A549 (cell line): Measurements from ENCODE around the gene GABRD. TPM values are rescaled to one million over a fixed set of nuclear protein-coding genes. Genes with fewer than 3 reads are reported as not detected.
A peak's percentile ranks its signal among the peaks of the same experiment; 100 is the strongest.

Source experiments
- ATAC-seq, 2 experiments: fragments of 200-7000 bp in 1 of 2; fragments of >200 bp in 1 of 2; cut with Nextera tagmentation in 1 of 2; cut with Tn5 transposase in 1 of 2; 3 replicates each; pipeline versions ENCODE4 v1.8.0 to v1.9.1; 2018 to 2020; ENCODE audit warnings: mild to moderate bottlenecking in 1 of 2, moderate library complexity in 1 of 2
- CTCF ChIA-PET: fragments of 300-600 bp; sonication (Branson Sonifier 250); formaldehyde crosslinking; extraction: SDS; loops from one replicate; lab custom pipeline; 2021; ENCODE audit warnings: antibody characterized with exemption, inconsistent platforms; lab: Yijun Ruan, JAX
- POLR2A ChIA-PET: fragments of 350-600 bp; formaldehyde crosslinking; extraction: SDS; loops from one replicate; lab custom pipeline; 2021; ENCODE audit warnings: antibody characterized with exemption, inconsistent platforms; lab: Yijun Ruan, JAX
- DNase-seq, 2 experiments: peaks; one replicate each; pipeline versions ENCODE4 v3.0.0 to v3.0.0-alpha.2; 2011 to 2016; ENCODE audit warnings: low read depth in 1 of 2, low spot score in 1 of 2
- FAIRE-seq: peaks from 2 replicates; lab custom pipeline; 2011; peaks lifted over from hg19 to GRCh38; lab: Jason Lieb, UNC
- H3K27ac ChIP-seq, 2 experiments: fragments of >200 bp; sonication (Bioruptor Twin); formaldehyde crosslinking; 3 replicates each; pipeline ENCODE4 v1.5.1; 2016 to 2017
- H3K4me1 ChIP-seq: fragments of >200 bp; sonication (Bioruptor Twin); formaldehyde crosslinking; 3 replicates; pipeline ENCODE4 v1.6.1; 2016
- H3K4me2 ChIP-seq: fragments of >200 bp; sonication (Bioruptor Twin); formaldehyde crosslinking; 3 replicates; pipeline ENCODE4 v1.6.1; 2016
- H3K4me3 ChIP-seq: fragments of >200 bp; sonication (Bioruptor Twin); formaldehyde crosslinking; 3 replicates; pipeline ENCODE4 v1.5.1; 2016
- H3K9me3 ChIP-seq: fragments of >200 bp; sonication (Bioruptor Twin); formaldehyde crosslinking; 3 replicates; pipeline ENCODE4 v1.6.1; 2016
- BCL3 ChIP-seq: fragments of >200 bp; sonication (Bioruptor Twin); formaldehyde crosslinking; IDR thresholded peaks from 3 replicates; pipeline ENCODE4 v1.6.1; 2016
- BHLHE40 ChIP-seq: IDR thresholded peaks from 2 replicates; pipeline ENCODE4 v1.6.1; 2012; ENCODE audit warnings: low read depth, low read length, inconsistent platforms
- CEBPB ChIP-seq, 2 experiments: fragments of >200 bp in 1 of 2; sonication (Bioruptor Twin) in 1 of 2; formaldehyde crosslinking in 1 of 2; IDR thresholded peaks; 2 replicates each; pipeline ENCODE4 v1.6.1; 2012 to 2016
- CTCF ChIP-seq: fragments of >200 bp; sonication (Bioruptor Twin); formaldehyde crosslinking; IDR thresholded peaks from 3 replicates; pipeline ENCODE4 v1.5.1; 2016
- EHF ChIP-seq: fragments of 250-450 bp; sonication (Bioruptor Pico); IDR thresholded peaks from 2 replicates; pipeline ENCODE4 v1.5.0; 2020; ENCODE audit warnings: mild to moderate bottlenecking
- FOXS1 ChIP-seq: fragments of 250-450 bp; sonication (Bioruptor Pico); IDR thresholded peaks from 2 replicates; pipeline ENCODE4 v1.5.0; 2020; ENCODE audit warnings: mild to moderate bottlenecking, moderate library complexity
- HEYL ChIP-seq: fragments of 250-450 bp; sonication (Bioruptor Pico); IDR thresholded peaks from 2 replicates; pipeline ENCODE4 v1.8.0; 2021; ENCODE audit warnings: mild to moderate bottlenecking, moderate library complexity
- HOXB13 ChIP-seq: fragments of 250-450 bp; sonication (Bioruptor Pico); IDR thresholded peaks from 2 replicates; pipeline ENCODE4 v1.5.0; 2020; ENCODE audit warnings: low read depth, mild to moderate bottlenecking, moderate library complexity
- HOXB5 ChIP-seq: fragments of 250-450 bp; sonication (Bioruptor Pico); IDR thresholded peaks from 2 replicates; pipeline ENCODE4 v1.5.0; 2020; ENCODE audit warnings: mild to moderate bottlenecking, moderate library complexity
- JUN ChIP-seq, 2 experiments: fragments of >200 bp; sonication (Bioruptor Twin); formaldehyde crosslinking; IDR thresholded peaks; 2 replicates in 1 of 2; 3 replicates in 1 of 2; pipeline ENCODE4 v1.6.1; 2016 to 2017
- JUNB ChIP-seq: fragments of >200 bp; sonication (Bioruptor Twin); formaldehyde crosslinking; IDR thresholded peaks from 2 replicates; pipeline ENCODE4 v1.6.1; 2016
- KDM5A ChIP-seq: fragments of 200-600 bp; sonication (generic); IDR thresholded peaks from 2 replicates; pipeline ENCODE4 v1.6.1; 2016; ENCODE audit warnings: antibody characterized with exemption, mild to moderate bottlenecking
- MAFK ChIP-seq: fragments of 450-650 bp; IDR thresholded peaks from 2 replicates; pipeline ENCODE4 v1.6.1; 2014; ENCODE audit not compliant: partially characterized antibody
- MAX ChIP-seq: IDR thresholded peaks from 2 replicates; pipeline ENCODE4 v1.6.1; 2012
- MAZ ChIP-seq: fragments of 150-350 bp; IDR thresholded peaks from 2 replicates; pipeline ENCODE4 v1.6.1; 2014; ENCODE audit warnings: antibody characterized with exemption, low read depth, low read length, borderline replicate concordance
- MYC ChIP-seq: IDR thresholded peaks from 2 replicates; pipeline ENCODE4 v1.6.1; 2012; ENCODE audit warnings: mild to moderate bottlenecking, inconsistent platforms, low read length, improper control_type of control experiment, borderline replicate concordance
- NR3C1 ChIP-seq: fragments of >200 bp; sonication (Bioruptor Twin); formaldehyde crosslinking; IDR thresholded peaks from 3 replicates; pipeline ENCODE4 v1.6.1; 2017
- PBX3 ChIP-seq: IDR thresholded peaks from 2 replicates; pipeline ENCODE4 v1.6.1; 2012
- POLR2A ChIP-seq: IDR thresholded peaks from 2 replicates; pipeline ENCODE4 v1.6.1; 2012; ENCODE audit warnings: mild to moderate bottlenecking, low read length
- POLR2AphosphoS2 ChIP-seq: conservative IDR thresholded peaks from 2 replicates; pipeline ENCODE4 v1.6.1; 2012; ENCODE audit warnings: low read length, improper control_type of control experiment, inconsistent platforms
- RCOR1 ChIP-seq: fragments of 150-350 bp; IDR thresholded peaks from 2 replicates; pipeline ENCODE4 v1.6.1; 2014; ENCODE audit warnings: antibody characterized with exemption, low read length, low read depth
- RNF2 ChIP-seq: fragments of 200-600 bp; sonication (generic); IDR thresholded peaks from 2 replicates; pipeline ENCODE4 v1.6.1; 2016; ENCODE audit warnings: low read depth, mild to moderate bottlenecking, antibody characterized with exemption, moderate library complexity, borderline replicate concordance
- SMC3 ChIP-seq: fragments of >200 bp; sonication (Bioruptor Twin); formaldehyde crosslinking; IDR thresholded peaks from 3 replicates; pipeline ENCODE4 v1.6.1; 2018; ENCODE audit warnings: inconsistent platforms
- SREBF2 ChIP-seq: fragments of 450-650 bp; IDR thresholded peaks from 2 replicates; pipeline ENCODE4 v1.6.1; 2014; ENCODE audit warnings: mild to moderate bottlenecking, moderate library complexity
- ZNF302 ChIP-seq: fragments of 250-450 bp; sonication (Bioruptor Pico); IDR thresholded peaks from 2 replicates; pipeline ENCODE4 v1.9.0; 2021; ENCODE audit warnings: inconsistent platforms, mild to moderate bottlenecking, moderate library complexity
- ZSCAN20 ChIP-seq: fragments of 250-450 bp; sonication (Bioruptor Pico); IDR thresholded peaks from 2 replicates; pipeline ENCODE4 v1.8.0; 2022; ENCODE audit warnings: mild to moderate bottlenecking, moderate library complexity
- WGBS: methylation state at CpG from one replicate; pipeline ENCODE4 v1.1.6; 2017; ENCODE audit errors: missing lambda C conversion rate; 5-methylcytosine and 5-hydroxymethylcytosine counted together
- polyA plus RNA-seq, 4 experiments: library from polyadenylated mRNA; depleted of rRNA in 3 of 4; stranded (reverse); fragments of >200 nt; fragmentation: RNase III in 1 of 4; extraction: RNeasy Plus Mini Kit Qiagen cat#74134 plus additional on column Dnase treatment in 1 of 4; gene quantifications; 2 replicates in 3 of 4; 3 replicates in 1 of 4; pipeline ENCODE4 v1.2.3, GENCODE V29; 2011 to 2017

The GABRD gene
- polyA plus RNA-seq, 2 of the 4 experiments (the other 2 are of a cell fraction), result 0.12 to 0.52 TPM

GRCh38 chr1:2060535-2060934 is 41.4 kb downstream of the GABRD start:
- Histone ChIP-seq H3K27ac (no peak overlapping the region), H3K4me2 (no peak overlapping the region), H3K9me3 (peaks cover 15% of the 10 kb centered on the region), H3K4me1 (no peaks in the 10 kb centered on the region), H3K4me3 (no peak overlapping the region)
- FAIRE-seq (no peak), ATAC-seq (no peak), DNase-seq (no peak)
- CTCF ChIA-PET, result interaction anchor here (1.5 kb wide), 1 partner anchor 16 kb away, joined by 7 read pairs; no protein-coding TSS in a partner anchor
- TF ChIP-seq ZNF302 (CRISPR knock-in tag), result no peak
- no peak for TF ChIP-seq CEBPB (IDR thresholded peaks at IDR 0.05)
- TF ChIP-seq HOXB13 (CRISPR knock-in tag), result no peak
- TF ChIP-seq MAFK, result no peak
- no peak for TF ChIP-seq MYC
- no peak for TF ChIP-seq POLR2AphosphoS2
- no peak for TF ChIP-seq SMC3
- TF ChIP-seq POLR2A, result no peak
- TF ChIP-seq PBX3, result no peak
- TF ChIP-seq MAZ, result no peak
- TF ChIP-seq NR3C1, result no peak
- TF ChIP-seq CTCF, result no peak
- no peak for TF ChIP-seq BCL3
- no peak for TF ChIP-seq FOXS1
- TF ChIP-seq MAX, result no peak
- no peak for TF ChIP-seq ZSCAN20
- TF ChIP-seq RCOR1, result no peak
- WGBS, result 92% methylated on average over 23 of the region's 23 CpGs
- POLR2A ChIA-PET, result no interaction called here

GRCh38 chr1:2061065-2061778 is 42.1 kb downstream of the GABRD start:
- Histone ChIP-seq H3K9me3 (peaks cover 15% of the 10 kb centered on the region), H3K4me1 (no peaks in the 10 kb centered on the region), H3K4me2 (no peak overlapping the region), H3K4me3 (no peak overlapping the region), H3K27ac (no peak overlapping the region)
- FAIRE-seq (no peak), ATAC-seq (no peak; a peak in 2 of 6 replicates), DNase-seq (peak in 1 of 2 experiments; percentile 17)
- ChIA-PET POLR2A (no interaction called here), CTCF (no interaction called here)
- 59% methylated on average over 21 of the region's 28 CpGs for WGBS
- TF ChIP-seq MYC, result no peak
- TF ChIP-seq HEYL (CRISPR knock-in tag), result no peak
- no peak for TF ChIP-seq HOXB5 (CRISPR knock-in tag)
- no peak for TF ChIP-seq POLR2AphosphoS2
- no peak for TF ChIP-seq BHLHE40
- no peak for TF ChIP-seq RCOR1
- TF ChIP-seq PBX3, result no peak
- no peak for TF ChIP-seq SREBF2
- no peak for TF ChIP-seq JUN (IDR thresholded peaks at IDR 0.05)
- no peak for TF ChIP-seq EHF (CRISPR knock-in tag)
- no peak for TF ChIP-seq BCL3
- TF ChIP-seq JUNB, result no peak
- no peak for TF ChIP-seq SMC3
- no peak for TF ChIP-seq KDM5A
- TF ChIP-seq RNF2, result no peak
